Suppressor macrophage (primary cell): Measurements from ENCODE around the gene BPGM.
"Not testable (repeated sequence)": the region's sequence is repeated elsewhere in the genome, so short reads cannot be mapped to it uniquely, and the experiment has no call there.

Experiments used
- DNase-seq, 4 experiments: peaks; one replicate each; pipeline ENCODE4 v3.0.0-alpha.2; 2020 to 2022

BPGM gene

DNA sequence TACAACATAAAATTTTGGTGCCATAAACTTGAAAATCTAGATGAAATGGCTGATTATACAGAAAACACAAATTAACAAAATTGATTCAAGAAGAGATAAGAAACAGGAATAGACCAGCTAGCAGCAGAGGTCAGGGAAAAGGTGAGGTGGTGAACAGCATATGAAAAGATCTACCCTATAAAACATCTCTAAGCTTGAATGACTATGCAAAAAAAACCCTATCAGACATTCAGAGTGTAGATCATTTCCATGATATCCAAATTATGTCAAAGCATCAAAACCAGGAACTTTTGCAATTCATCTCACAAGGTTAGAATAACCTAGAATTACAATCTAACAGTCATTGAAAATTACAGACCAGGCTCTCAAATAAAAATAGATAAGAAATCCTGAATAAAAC is 14.6 kb upstream of the BPGM start:
- no peak for DNase-seq

DNA sequence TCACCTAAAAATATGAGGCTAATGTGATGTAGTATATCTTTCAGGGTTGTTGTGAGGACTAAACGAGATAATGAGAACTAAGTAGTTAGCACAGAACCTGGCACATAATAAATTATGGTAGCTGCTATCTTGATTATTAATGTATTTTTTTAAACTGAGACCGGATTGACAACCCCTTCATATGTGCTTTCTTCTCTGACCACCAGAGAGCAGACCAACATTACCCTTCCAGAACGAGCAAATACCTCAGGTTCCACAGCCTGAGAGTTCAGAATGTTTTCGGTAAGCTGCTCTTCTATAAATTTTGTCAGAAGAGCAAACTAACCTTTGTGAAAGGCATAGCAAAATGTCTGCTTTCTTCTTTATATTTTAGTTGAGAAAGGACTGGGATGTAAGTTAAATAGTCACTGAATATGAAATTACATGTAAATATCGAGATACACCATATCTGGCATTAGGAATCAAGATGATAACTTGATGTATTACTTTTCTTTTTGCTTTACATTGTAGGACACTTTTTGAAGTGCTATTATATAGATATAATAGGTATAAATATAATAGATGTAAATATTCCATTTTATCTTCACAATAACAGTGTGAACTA is 13.6 kb upstream of the BPGM start:
- DNase-seq, result peak in 3 of 4 experiments; percentile 45 to 55 (median 50)

DNA sequence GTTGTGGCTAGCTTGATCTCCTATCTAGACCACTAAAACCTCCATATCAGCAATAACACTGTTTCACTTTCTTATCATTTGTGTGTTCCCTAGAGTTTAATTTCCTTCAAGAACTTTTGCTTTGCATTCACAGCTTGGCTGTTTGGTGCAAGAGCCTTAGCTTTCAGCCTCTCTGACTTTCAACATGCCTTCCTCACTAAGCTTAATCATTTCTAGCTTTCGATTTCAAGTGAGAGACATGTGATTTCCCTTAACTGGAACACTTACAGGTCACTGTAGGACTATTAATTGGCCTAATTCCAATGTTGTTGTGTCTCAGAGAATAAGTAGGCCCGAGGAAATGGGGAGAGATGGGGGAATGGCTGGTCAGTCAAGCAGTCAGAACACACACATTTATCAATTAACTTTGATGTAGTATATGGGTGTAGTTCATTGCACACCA is 10.6 kb upstream of the BPGM start:
- peak in 3 of 4 experiments; percentile 6 to 29 (median 23) for DNase-seq

DNA sequence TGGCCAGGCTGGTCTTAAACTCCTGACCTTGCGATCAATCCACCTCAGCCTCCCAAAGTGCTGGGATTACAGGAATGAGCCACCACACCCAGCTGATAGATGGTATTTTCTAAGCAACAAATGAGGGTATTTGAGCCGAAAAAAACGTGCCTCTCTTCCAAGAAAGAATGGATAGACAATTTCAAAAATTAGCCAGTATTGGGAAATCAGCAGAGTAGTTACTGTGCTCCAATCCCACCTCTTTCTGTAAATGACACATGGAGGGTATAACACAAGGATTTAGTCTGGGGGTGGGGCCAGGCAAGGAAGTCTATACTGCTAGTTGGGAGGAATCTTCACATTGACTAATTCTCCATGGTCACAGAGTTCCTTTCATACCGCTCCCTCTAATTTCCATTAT is 9.2 kb upstream of the BPGM start:
- no peak for DNase-seq

DNA sequence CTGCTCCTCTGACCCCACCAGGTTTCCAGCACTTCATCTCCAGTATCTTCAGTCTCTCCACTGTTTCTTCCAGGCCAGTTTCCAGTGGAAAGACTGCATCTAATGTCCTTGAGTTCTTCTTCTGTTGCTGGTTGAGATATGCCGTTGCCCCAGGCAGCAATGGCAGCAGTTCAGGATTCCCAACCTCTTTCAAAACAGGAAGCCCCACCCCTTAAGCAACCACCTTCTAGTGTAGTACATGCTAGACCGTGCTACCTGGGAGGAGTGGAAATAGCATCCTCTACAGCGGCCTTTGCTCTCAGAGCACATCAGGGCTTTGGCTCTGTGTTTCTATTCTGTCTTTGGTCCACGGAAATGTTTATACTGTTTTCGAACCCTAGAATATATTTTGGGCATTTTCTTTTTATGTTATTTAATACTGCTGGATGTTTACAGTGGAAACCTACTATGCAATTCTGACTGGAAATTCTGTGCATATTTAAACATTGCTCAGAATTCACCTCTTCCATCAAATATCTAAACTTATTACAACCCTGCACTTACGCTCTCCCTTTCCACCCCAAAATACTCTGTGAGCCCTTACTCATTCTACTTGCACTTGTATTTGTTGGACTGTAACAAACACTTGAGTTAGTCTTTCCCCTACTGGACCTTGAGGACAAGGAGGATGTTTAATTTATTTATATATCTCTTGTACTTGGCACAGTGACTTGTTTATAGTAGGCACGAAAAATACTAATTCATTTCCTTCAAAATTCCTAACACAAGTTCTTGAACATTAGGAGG is 8.5 kb upstream of the BPGM start:
- no peak for DNase-seq

DNA sequence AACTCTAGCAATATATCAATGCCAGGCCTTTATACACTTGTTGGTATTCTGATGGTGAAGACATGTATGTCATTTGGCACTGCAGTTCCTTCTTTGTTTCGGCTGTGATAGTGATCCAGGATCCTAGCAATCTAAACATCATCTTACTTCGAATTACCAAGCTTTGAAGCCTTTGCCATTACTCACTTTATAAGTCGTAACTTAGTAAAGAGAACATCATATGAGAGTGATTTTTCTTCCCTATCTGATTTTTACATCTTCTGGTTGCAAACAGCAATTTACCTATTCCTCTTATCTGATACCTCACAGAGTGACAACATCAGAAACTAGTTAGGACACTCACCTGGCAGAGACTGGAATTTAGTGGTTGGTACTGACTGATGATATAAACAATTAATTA is 7.6 kb upstream of the BPGM start:
- DNase-seq, result no peak

DNA sequence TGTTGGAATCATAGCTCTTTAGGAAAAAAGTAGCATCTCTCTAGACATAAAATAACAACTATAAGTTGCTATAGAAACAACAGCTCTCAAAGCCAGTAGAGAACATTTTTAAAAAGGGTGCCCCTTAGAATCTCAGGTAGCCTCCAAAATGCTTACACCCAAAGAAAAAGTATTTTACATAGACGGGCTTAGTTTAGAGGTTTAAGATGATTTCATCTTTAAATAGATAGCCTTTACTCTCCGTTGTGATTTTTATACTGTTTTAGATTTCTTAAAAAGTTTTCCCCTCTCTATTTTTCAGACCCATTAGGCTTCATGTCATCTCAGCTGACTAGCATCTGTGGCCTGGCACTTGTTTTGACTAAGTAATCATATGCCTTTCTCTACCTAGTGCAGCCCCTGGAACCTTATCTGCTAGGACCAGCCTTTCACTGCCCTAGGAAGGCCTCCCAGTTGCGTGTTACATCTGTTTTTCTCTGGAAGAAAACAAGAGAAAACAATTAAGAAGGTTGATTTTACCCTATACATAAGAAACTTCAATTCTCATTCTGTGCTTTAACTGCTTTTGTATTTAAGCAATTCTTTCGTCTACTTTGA is 6.9 kb upstream of the BPGM start:
- no peak for DNase-seq

DNA sequence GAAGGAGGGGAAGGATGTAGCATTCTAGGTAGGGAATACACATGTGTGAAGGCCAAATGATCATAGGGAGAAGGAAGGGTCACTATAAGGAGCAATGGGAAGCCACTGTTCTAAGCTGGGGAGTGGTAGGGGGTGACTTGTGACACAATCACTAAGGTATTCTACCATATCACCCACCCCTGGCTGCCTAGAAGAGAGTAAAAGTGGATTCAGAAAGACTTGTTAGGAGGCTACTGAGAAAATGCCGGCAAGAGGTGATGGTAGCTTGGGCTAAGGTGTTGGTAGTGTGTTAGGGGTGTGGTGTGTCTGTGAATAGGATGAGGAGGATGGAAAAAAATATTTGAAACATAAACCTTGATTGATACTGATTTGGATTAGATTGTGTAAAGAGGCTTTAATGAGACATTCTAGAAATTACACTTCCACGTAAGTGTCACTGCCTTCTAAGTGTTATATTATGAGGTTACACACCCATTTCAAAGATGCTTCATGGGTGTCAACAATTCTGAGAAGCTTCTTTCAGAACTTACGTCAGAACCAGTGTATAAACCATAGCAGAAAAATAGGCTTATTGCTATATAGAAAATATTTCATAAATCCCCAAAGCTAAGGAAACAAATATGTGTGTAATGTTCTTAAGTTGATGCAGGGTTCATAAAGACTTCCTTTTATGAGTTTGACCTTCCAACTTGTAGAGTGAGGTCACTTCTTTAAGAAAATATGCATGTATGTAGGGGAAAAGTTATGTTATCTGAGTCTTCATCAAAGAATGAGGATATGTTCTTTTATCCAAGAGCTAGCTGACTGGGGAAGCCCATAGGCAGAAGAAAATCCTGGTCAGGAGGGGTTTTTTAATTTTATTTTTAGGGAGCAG is 5.6 kb upstream of the BPGM start:
- no peak for DNase-seq

DNA sequence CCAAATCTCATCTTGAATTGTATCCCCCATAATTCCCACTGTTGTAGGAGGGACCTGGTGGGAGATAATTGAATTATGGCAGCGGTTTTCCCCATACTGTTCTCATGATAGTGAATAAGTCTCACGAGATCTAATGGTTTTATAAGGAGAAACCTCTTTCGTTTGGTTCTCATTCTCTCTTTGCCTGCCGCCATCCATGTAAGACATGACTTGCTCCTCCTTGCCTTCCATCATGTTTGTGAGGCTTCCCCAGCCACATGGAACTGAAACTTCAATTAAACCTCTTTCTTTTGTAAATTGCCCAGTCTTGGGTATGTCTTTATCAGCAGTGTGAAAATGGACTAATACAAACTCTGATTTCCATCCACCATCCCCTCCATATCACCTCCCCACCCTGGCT is 4.7 kb upstream of the BPGM start:
- not testable (repeated sequence) for DNase-seq

DNA sequence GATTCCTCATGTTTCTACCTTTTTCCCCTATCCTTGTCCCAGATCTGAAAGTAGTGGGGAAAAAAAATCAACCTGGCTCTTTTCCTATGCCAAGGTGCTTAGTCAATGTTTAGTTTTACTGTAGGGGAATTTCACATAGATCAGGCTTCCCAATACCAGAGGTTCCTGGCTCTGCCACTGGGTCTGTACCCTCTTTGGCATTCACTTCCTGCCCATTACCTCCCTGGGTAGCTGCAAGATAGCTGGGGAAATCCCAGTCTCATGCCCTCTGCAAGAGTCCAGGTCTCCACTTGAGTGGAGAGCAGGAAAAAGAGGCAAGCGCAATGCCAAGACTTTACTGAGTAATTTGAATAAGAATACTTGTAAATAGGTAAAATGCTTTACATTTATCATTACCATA is 3.5 kb upstream of the BPGM start:
- no peak for DNase-seq

DNA sequence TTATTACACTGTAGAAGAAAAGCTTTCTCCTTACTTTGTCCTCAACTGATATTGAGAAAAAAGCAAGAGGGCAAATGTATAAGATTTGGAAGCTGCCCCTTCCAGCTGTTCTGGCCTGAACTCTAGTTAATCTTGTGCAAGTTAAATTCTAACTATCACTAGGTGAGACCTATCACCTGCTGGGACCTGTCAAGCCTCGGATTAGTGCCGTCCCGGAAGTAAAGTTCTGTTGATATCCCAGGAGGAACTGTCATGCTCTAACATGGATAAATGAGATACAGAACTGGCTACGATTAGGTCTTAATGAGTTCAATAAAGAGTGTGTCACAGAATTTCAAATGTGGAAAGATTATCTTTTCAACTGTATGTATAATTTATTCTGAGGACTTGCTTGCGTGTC is 1.2 kb upstream of the BPGM start:
- no peak for DNase-seq

DNA sequence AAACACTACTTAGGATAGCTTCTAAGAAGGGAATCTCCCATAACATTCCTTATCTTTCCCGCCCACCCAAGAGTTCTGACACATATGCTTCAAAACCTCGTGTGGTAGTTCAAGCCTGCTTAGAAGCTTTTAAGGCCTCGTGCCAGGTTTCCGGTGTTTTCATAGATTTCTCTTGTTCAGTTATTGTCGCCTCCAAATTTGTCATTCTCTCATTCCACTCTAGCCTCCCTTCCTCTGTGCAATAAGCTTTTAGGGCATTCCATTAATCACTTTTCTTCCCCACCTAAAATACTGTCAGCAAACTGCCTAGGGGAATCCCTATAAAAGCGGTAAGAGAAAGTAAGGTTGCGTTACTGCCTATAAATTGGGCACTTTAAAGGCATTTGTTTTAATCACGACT is 718 bp upstream of the BPGM start:
- peak; percentile 12 to 32 (median 16) for DNase-seq

DNA sequence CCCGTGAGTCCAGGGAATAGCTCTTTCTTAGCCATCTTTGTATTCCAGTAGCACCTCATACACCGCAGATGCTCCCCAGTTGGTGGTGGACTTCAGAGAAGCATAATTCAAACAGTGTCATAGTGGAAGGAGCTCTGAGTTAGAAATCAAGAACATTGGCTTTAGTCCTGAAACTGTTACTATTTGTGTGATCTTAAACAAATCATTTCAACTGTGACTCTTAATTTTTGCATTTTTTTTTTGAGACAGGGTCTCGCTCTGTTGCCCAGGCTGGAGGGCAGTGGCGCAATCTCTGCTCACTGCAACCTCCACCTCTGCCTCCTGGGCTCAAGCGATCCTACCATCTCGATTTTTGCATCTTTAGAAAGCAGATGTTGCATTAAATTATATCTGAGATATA is 1.8 kb downstream of the BPGM start:
- DNase-seq, result no peak

DNA sequence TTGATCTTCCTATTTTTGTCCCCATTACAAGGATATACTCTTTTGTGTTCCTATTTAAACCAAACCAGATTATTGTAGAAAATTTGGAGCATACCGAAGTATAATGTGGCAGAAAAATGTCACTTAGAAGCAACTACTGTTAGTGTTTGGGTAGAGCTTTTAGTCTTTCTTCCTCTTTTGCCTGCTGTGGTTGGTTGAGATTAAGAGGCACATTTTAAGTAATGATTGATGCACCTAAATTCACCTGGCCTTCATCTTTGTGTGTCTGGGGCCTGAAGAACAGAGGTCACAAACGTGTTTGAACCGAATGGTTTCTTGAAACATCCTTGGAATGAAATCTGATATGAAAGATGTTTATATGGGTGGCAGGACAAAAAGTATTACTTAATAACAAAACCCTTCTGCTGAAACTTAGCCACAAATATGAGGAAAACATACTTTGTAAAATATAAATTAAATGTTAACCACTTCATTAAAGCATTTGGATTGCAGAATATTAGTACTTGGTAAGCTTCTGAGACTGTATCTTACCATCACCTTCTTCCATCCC is 2.6 kb downstream of the BPGM start:
- no peak for DNase-seq

DNA sequence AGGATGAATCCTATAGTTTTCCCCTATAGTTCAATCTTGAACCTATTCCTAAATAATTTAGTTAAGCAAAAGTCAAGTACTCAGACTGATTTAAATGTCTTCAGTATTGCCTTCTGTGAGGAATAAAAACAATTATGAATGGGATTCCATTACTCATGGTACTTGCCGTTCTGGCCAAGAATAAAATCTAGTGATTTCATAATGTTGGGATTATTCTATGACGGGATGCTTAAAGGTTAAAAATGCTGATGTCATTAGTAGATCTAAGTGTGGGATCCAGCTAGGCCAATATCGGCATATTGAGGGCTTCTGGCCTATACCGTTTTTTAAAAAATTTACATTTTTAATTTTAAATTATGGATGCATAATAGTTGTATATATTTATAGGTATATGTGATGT is 5.3 kb downstream of the BPGM start:
- no peak for DNase-seq

DNA sequence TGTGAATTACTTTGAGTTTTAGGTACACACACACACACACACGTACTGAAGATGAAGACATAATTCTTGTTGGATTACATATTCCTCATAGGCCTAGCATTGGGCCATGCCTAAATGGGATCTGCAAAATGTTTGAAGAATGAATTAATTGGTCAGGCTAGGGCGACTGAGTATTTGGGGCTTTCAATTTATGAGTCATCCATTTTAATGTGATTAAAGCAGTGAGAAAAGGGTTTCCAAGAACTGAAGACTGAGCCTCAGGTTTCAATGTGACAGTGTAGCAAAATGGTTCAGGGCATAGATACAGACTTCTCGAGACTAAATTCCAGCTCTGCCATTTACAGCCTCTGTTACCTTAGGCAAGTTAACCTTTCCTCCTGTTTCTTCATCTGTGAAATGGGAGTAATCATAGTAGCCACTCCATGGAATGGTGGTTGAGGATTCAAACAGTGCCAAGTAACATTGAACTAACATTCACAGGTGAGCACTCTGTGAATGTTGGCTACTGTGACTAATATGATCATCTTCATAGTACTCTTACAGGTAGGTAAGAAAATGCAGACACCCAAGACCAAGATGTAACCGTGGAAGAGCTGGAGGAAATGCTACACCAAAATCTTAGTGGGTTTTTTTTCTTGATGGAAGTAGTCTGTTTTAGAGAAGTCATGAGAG is 7.6 kb downstream of the BPGM start:
- no peak for DNase-seq

DNA sequence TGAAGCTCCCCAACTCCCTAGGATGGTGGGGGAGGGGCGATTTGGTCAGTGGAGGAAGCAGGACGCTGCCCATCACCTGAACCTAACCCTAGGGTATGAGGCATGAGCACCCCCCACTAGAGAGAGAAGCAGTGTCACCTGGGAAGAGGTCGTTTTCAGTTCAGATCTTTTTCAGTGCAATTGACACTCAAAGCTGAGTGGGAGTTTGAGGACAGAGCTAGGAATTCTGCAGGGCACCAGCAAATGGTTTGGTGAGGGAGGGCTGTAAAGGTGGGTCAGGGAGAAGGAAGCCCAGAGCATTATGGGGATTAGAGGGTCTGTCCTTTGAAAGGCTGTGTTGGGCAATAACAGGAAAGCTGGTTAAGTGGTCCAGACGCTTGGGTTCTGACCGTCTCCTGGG is 10.9 kb downstream of the BPGM start:
- DNase-seq, result no peak

DNA sequence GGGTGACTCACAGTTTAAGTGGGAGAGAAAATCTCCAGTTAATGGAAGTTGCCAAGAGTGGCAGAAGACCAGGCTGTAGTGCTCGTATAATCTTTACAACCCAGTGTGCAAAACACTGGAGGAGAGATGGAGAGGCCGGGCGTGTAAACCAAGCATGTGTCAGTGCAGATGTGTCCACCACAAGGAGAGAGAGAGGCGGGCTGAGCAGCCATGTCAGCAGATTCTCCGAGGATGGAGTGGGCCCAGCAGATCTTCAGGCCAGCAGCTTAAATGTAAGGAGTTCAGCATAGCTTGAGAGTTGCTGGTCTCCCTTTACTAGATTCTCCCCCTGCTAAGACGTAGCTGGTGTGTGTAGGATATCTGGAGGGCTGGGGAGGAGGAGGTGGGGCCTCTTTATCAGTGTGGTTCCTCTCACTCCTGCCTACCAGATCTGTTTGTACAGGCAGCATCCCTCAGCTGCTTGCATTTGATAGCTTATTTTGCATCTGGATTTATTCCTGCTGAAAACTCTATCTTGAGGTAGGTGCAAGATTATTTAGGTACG is 13.7 kb downstream of the BPGM start:
- DNase-seq, result no peak

DNA sequence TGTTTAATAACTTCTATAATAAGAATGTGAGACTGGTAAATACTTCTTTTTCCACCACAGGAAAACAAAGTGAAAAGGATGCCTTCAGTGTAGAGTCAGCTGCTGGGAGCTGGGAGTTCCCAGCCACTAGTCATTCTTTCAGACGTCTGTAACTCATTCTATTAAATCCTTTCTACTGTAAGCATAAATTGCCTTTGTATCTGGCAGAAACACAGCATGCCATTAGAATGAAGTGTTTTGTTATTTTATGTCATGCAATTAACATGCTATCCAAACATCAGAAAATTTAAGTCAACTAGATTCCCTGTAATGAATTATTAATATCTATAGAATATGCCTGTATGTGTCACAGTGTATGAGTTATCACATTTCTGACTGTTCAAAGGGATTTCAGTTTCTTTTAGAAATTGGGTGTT is 14.3 kb downstream of the BPGM start:
- no peak for DNase-seq

DNA sequence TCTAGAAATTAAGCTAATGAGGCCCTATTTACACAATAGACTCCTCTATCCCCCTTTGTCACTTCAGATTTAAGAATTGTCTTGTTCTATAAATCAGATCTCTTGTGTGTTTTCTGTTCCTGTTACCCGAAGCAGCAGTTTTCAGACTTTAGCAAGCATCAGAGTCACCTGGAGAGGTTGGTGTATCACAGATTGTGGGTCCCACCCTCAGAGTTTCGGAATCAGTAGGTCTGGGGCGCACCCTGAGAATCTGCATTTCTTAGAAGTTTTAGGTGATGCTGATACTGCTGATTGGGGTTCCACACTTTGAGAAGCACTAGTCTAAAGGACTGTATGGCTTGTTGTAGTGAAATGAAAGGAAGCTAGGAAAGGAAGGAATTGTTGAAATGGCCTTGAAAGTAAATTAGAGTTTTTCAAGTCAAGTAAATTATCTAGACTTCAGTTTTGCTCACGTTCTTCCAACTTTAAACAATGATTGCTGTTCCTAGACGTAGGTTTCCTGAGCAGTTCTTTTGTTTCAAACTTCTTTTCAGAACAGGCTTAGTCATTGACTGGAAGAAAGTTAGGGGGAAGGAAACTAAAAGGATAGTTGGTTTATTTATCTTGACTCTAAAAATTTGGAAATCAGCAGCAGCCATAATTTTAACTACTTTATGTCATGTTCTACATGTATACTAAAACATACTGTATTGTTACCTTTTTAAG is 15.7 kb downstream of the BPGM start:
- no peak for DNase-seq

DNA sequence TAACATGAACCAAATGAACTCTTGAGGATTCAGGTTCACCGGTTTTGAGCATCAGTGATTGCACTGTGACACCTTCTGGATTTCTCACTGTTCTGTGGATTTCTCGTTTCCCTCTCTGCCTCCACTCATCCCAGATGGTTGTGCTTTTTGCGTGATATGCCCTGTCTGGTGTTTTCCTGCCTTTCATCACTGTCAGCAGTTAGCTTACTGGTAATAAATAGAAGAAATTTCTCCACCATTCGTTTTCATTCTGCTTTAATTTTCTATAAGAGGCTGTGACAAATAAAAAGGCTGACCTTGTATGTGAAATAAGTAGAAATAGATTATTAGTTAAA is 16.2 kb downstream of the BPGM start:
- DNase-seq, result no peak
